Activated naive CD4-positive, alpha-beta T cell treated with anti-CD3 and anti-CD28 coated beads, Interleukin-2, amount 50 U/mL, for 72 hours (primary cell): ENCODE results near the gene TMEM175. TPM values are rescaled to one million over a fixed set of nuclear protein-coding genes. Genes with fewer than 3 reads are reported as not detected.
A peak's percentile ranks its signal among the peaks of the same experiment; 100 is the strongest.

ENCODE experiments used
- ATAC-seq, 2 donors: fragments of 150-1000 bp; cut with Tn5 transposase; 2 replicates each; pipeline ENCODE4 v1.10.0; 2021; ENCODE audit warnings: mild to moderate bottlenecking in 2 of 2, moderate library complexity in 2 of 2
- DNase-seq, 2 donors: peaks; one replicate each; pipeline ENCODE4 v3.0.0; 2021 to 2022; ENCODE audit warnings: low spot score in 2 of 2
- H3K27ac Mint-ChIP-seq, 2 donors: one replicate each; pipeline ENCODE4 v1.8.0; 2022; ENCODE audit warnings: mild to moderate bottlenecking in 2 of 2, mixed read lengths in 2 of 2
- H3K36me3 Mint-ChIP-seq, 2 donors: one replicate each; pipeline ENCODE4 v1.8.0; 2022; ENCODE audit warnings: mixed read lengths in 2 of 2
- H3K9me3 Mint-ChIP-seq, 2 donors: one replicate each; pipeline ENCODE4 v1.8.0; 2022; ENCODE audit warnings: mixed read lengths in 2 of 2
- total RNA-seq, 2 donors: library from RNA; stranded (reverse); gene quantifications; one replicate each; pipeline ENCODE4 v1.2.3, GENCODE V29; 2022

TMEM175 gene
- total RNA-seq, 2 donors from 2014 or later, result 12.1 to 13.9 TPM

DNA sequence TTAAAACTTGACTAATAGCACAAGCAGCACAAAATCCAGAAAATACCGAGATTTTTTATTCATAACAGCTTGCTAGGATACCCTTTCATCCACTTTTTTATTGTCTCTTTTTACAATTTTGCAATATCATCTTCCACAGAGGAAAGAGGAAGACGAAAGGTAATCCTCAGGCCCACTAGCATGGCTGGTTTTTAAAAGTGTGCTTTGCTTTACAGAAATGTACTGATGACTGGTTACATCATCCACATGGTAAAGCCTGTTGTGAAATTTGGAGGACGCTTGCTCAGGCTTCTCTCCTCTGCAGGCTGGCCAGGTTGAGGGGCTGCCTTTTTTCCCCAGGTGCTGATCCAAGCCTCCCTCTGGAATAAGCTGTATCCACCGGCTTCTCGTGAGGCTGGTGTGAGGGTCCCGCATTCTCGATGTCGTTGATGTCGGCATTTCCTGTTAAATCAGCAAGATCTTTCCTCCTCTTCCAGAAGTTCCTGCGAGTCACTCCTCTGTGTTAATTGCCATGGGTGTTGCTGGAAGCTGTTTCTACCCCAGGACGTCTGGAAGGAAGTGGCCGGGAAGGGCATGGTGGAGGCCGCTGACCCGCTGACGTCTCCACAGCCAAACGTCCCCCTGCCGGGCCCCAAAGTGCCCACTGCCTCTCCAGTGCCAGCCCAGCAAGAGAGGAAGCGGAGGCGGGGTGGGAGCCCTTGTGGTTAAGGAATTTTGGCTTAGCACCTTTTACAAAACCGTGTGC, 46.9 kb downstream of the TMEM175 start:
- no peak overlapping the region for H3K27ac Mint-ChIP-seq
- no peaks in the 10 kb centered on the region for H3K9me3 Mint-ChIP-seq
- ATAC-seq, result no peak
- no peaks in the 10 kb centered on the region for H3K36me3 Mint-ChIP-seq
- DNase-seq, result no peak

DNA sequence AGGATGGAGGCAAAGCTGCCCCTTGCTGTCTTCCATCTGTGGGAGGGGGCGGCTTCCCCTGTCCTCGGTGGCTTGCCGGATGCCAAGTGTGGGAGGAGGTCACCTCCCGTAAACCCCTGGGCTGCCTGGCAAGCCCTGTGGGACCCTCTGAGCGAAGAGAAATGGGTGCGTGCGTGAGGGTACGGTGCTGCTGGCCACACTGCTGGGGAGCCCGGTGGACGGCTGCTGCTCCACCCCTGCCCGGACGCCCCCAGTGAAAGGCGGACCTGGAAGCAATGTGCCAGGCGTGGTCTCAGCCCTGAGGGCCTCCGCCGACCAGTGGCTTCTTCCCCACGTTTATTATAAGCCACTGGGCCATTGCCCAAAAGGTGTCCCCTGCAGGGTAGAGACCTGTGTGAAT, 50.0 kb downstream of the TMEM175 start:
- Mint-ChIP-seq H3K36me3 (no peaks in the 10 kb centered on the region), H3K27ac (no peak overlapping the region), H3K9me3 (no peaks in the 10 kb centered on the region)
- DNase-seq (no peak), ATAC-seq (no peak)

DNA sequence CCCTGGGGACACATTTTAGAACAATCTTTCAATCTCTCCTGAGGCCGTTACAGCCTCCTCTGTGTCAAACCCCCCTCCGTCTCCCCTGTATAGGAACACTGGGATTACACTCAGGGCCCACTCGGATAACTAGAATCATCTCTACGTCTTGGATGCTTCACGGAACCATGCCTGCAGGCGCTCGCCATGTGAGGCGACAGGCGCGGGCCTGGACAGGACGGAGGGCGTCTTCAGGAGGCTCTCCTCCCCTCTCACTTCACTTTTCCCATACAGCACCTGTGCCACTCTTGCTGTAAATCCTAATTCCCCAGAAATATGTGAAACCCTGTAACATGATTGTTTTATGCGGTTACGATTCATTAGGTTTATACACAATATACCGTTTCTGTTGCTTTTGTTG, 50.6 kb downstream of the TMEM175 start:
- DNase-seq (no peak), ATAC-seq (no peak)
- H3K27ac Mint-ChIP-seq, result peak overlapping the region in 1 of 2 donors; percentile 84
- no peaks in the 10 kb centered on the region for H3K9me3 Mint-ChIP-seq
- no peaks in the 10 kb centered on the region for H3K36me3 Mint-ChIP-seq

DNA sequence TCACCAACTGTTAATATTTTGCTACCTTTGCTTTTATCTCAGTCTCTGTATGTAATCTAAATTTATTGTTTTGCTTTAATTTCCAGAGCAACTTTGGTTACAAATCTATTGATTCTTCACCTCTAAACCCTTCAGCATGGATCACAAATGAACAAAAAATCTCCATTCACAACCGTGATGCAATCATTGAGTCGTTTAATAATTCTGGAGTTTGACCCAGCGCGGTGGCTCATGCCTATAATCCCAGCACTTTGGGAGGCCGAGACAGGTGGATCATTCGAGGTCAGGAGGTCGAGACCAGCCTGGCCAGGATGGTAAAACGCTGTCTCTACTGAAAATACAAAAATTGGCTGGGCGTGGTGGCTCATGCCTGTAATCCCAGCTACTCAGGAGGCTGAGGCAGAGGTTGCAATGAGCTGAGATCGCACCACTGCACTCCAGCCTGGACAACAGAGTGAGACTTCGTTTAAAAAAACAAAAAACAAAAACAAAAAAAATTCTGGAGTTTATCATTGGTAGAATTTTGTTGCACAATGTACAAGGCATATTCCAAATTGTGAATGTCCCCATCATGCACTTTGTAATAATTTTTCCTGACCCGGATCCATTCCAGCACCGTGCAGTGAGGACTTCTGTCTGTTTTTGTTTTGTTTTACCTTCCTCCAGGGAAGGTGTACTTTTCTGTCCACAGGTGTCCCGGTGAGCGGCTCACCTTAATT, 52.2 kb downstream of the TMEM175 start:
- no peak overlapping the region for H3K27ac Mint-ChIP-seq
- ATAC-seq, result no peak
- DNase-seq, result no peak
- no peaks in the 10 kb centered on the region for H3K9me3 Mint-ChIP-seq
- no peaks in the 10 kb centered on the region for H3K36me3 Mint-ChIP-seq

DNA sequence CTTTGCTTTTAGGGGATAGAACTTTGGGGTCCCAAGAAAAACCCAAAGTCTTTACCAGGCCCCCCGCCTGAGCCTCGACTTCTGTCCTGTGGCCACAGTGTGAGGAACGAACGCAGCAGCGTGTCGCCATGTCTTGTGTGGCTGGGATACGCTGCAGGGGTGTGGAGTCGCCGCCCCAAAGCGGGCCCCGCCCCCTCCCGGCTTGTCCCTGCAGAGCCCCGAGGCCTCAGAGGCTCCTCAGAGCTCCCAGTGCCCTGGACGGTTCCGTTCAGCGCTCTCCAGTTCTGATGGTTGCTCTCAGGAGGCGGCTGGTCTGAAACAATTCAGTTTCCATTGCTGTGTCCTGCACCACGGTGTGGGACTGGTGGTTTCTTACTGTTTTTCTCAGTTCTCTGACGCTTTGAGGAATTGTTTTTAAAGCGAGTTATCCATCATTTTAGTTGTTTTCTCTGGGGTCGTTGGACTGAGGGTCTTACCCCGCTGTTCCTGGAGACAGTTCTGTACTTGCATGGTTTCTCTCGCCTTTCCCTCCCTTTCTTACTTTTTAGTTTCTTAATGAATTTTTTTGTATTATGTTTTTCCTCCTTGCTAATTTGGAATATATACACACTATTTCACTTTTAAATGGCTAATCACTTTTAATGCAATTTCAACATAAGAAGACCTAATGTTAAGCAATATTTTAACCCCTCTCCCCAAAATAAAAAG, 53.0 kb downstream of the TMEM175 start:
- H3K27ac Mint-ChIP-seq, result no peak overlapping the region
- peak; percentile 54 to 72 for ATAC-seq
- H3K9me3 Mint-ChIP-seq, result no peaks in the 10 kb centered on the region
- H3K36me3 Mint-ChIP-seq, result no peaks in the 10 kb centered on the region
- peak in 1 of 2 donors; percentile 78 for DNase-seq

DNA sequence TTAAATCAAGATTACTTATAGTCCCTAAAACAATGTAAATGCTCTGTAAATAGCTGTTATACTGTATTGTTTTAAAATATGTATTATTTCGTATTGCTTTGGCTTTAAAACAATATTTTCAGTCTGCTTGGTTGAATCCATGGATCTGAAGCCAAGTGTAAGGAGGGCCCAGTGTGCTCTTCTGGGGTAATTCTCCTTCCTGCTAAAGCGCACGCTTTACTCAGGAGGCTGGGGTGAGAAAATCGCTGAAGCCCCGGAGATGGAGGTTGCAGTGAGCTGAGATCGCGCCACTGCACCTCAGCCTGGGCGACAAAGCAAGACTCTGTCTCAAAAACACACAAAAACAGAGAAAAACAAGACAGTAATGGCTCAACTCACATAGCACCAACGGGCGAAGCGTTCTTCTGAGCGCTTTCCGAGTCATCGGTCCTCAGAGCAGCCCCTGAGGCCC, 54.2 kb downstream of the TMEM175 start:
- no peaks in the 10 kb centered on the region for H3K9me3 Mint-ChIP-seq
- peak overlapping the region; percentile 34 to 81 for H3K27ac Mint-ChIP-seq
- H3K36me3 Mint-ChIP-seq, result no peaks in the 10 kb centered on the region
- DNase-seq (no peak), ATAC-seq (peak; percentile 28 to 40)

DNA sequence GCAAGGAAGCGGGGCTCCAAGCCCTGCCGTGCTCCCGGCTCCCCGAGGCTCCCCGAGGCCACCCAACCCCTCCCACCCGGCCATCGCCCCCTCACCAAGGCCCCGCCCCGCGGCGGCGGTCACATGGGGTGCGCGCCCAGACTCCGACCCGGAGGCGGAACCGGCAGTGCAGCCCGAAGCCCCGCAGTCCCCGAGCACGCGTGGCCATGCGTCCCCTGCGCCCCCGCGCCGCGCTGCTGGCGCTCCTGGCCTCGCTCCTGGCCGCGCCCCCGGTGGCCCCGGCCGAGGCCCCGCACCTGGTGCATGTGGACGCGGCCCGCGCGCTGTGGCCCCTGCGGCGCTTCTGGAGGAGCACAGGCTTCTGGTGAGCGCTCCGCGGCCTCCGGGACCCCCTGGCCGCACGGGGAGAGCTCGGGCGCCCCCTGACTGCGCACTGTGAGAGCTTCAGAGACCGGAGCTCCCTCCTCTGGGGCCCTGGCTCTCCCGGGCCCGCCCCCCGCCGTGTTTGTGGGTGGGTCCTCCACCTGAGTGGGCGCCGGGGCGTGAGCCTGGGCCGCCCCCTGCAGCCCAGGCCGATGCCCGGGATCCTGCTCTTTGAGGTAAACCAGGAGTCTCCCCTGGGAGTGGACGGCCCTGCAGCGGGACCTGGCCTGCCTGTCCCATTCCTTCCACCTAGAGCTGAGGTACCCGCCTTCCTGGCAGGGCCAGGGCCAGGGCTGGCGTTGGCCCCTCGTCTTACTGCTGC, 54.8 kb downstream of the TMEM175 start, which contains the start of gene IDUA:
Gene IDUA, plus strand, starts transcription at position 166 of the 745 bp plus-strand sequence. Its CDS starts 41 bp downstream, at position 207.
- ATAC-seq, result peak; percentile 88 to 93
- H3K9me3 Mint-ChIP-seq, result no peaks in the 10 kb centered on the region
- H3K36me3 Mint-ChIP-seq, result no peaks in the 10 kb centered on the region

DNA sequence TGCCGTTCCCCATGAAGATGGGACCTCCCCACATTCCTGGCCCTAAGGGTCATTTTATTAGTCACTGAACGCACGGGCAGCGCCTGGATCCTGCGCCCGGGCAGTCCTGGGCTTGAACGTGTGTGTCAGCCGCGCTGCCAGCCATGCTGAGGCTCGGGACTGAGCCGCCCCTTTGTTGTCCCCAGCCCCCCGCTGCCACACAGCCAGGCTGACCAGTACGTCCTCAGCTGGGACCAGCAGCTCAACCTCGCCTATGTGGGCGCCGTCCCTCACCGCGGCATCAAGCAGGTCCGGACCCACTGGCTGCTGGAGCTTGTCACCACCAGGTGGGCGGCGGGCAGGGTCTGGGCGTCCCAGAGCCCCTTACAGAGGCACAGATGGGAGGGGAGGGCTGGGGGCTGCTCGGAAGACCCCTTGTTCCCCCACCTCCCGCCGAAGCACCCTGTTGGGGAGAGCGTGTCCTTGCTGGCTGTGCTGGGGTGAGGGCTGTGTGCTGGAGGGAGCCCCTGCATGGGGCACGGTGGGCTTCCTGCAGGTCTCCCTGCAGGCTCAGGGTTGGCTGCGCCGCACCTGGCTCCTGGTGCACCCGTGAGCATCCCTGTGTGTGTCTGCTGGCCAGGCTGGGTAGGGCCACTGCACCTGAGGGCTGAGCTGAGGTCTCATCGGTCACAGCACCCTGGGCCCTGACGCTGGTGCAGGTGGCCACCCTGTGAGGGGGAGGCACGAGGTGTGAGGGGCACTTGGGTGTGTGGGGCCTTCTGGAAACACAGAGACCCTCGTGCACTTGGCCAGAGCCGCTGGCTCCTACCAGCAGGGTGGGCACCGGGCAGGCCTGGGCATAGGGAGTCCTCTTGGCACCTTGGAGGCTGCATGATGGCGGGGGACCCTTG, 55.6 kb downstream of the TMEM175 start:
- Mint-ChIP-seq H3K36me3 (no peaks in the 10 kb centered on the region), H3K27ac (peak overlapping the region; percentile 55 to 75), H3K9me3 (no peaks in the 10 kb centered on the region)
- DNase-seq (no peak), ATAC-seq (no peak)

More for the DNA sequence above, 54.8 kb downstream of the TMEM175 start, which contains the start of gene IDUA:
- DNase-seq, result peak; percentile 83 to 84
- peak within 1 kb of the TSS; percentile 55 to 81 for H3K27ac Mint-ChIP-seq

DNA sequence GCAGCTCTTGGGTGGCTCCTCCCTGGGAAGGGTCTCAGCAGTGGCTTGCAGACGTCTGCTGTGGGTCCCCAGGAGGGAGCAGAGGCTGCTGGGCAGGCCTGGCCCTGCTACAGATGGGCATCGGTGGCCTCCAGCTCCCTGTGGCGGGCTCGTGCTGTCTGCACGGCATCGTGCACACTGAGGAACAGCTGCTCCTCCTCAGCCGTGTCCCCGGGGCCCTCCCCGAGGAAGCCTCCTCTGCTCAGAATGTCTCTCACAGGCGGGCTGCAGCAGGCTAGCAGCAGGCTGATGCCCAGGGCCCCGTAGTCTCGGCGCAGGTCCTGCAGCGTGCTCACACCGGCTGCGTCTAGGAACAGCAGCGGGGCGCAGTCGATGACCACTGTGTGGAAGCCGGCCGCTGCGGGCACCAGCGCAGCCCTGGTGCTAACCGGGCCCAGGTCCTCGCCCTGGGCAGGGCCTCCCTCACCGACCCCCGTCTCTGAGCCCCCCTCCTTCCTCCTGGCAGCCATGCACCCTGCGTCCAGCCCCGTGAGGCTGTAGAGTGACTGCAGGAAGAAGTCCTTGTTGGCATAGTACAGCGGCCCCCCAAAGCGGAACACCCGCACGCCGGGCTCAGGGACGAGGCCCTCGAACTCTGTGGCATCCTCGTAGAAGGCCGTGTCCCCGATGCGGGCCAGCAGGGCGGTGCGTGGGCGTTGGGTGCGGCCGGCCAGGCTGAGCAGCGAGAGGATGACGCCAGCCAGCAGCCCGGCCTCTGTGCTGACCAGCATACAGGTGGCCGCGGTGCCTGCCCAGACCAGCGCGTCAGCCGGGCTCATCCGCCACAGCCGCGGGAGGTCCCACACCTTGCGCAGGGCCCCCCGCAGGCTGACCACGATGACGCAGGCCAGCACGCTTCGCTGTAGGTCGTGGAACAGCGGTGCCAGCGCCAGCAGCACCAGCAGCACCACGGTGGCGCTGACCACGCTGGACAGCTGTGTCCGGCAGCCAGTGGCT, 56.8 kb downstream of the TMEM175 start:
- Mint-ChIP-seq H3K36me3 (no peaks in the 10 kb centered on the region), H3K27ac (no peak overlapping the region), H3K9me3 (no peaks in the 10 kb centered on the region)
- DNase-seq (no peak), ATAC-seq (no peak)

DNA sequence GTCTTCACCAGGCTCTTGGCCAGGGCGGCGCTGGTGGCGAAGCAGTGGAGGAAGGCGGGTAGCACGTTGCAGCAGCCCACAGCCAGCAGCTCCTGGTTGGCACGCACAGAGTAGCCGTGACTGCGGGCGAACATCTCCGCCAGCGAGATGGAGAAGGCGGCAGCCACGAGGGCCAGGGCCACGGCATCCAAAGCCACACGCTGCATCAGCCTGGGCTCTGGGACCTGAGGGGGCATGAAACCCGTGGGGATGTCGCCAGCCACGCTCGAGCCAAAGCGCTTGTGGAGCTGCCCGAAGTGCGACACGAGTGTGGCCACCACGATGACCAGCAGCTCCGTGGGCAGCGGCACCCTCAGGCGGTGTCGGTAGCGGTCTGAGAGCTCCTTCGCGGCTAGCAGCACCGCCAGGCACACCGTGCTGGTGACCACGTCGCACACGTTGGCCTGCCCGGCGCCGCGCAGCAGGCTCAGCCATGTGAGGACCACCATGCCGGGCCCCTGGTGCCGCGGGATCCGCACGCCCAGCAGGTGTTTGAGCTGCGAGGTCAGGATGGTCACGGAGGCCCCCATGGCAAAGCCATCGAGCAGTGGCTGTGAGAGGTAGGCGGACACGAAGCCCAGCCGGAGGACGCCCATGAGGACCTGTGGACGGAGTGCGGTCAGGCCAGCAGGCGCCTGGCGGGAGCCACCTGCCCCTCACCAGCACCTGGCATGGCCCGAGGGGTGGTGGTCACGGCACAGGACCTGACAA, 57.6 kb downstream of the TMEM175 start:
- ATAC-seq (no peak), DNase-seq (no peak)
- no peaks in the 10 kb centered on the region for H3K9me3 Mint-ChIP-seq
- no peaks in the 10 kb centered on the region for H3K36me3 Mint-ChIP-seq
- H3K27ac Mint-ChIP-seq, result no peak overlapping the region

DNA sequence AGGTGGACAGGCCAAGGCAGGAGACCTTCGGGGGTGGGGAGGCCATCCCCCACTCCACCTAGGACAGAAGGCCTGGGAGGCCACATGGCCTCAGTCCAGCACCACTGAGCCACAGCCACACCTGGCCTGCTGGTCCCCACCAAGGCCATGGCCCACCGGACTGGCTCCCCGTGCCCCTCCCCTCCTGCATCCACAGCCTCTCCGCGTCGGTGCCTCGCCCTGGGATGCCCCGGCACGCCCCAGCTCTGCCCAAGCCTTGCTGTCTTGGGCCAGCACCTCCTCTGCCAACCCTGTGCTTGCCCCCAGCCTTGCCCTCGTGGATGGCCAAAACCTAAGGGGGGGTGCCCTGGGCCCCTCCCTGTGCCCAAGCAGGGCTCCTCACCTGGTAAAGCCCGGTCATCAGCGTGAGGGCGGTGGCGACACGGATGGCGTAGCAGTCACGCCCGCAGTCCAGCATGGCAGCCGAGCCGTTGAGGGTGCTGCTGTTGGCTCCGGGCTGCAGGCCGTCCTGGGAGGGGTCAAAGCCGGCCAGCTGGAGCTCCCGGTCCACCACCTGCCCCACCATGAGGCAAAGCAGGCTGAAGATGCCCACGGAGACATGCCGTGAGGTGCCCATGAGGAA, 58.6 kb downstream of the TMEM175 start:
- H3K9me3 Mint-ChIP-seq, result no peaks in the 10 kb centered on the region

DNA sequence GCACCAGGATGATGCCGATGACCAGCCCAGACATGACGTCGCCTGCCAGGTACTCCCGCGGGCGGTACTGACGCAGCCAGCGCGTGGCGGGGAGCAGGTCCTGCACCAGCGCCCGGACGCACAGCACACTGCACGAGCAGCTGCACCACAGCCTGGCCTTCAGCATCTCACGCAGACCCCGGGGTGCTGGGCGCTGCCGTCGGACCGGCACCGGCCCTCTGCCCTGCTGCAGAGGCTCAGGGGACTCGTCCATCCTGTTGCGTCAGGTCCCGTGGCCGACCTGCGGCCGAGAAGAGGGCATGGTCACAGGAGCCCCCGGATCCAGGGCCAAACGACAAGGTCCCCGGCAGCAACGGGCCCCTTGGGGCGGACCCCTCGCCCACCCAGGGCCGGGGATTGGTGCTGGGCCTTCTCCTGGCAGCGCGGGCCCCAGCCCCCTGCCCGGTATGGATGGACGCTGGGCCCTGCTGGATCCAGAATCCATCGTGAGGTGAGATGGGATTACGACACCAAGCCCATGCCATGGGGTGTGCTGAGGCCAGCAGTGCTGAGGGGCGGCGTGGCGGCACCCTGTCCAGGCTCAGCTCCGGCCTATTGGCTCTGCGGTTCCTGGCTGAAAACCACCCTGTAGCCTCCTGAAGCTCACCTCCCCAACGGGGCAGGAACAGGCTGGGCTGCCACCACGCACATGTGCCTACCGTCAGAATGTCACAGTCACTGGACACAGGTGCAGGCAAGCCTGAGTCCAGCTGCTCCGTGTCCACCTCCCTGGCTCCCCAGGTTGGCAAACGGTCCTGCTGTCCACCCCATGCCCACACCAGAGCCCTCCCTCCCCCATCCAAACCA, 59.4 kb downstream of the TMEM175 start:
- ATAC-seq (no peak), DNase-seq (no peak)
- Mint-ChIP-seq H3K27ac (no peak overlapping the region), H3K9me3 (no peaks in the 10 kb centered on the region), H3K36me3 (no peaks in the 10 kb centered on the region)

More for the DNA sequence above, 58.6 kb downstream of the TMEM175 start:
- no peak overlapping the region for H3K27ac Mint-ChIP-seq
- H3K36me3 Mint-ChIP-seq, result no peaks in the 10 kb centered on the region
- DNase-seq (no peak), ATAC-seq (no peak)
